Lower lobe of right lung (tissue), 2 donors: ENCODE measurements around the gene CRKL. TPM values are rescaled to one million over a fixed set of nuclear protein-coding genes. Genes with fewer than 3 reads are reported as not detected.
"Not testable (repeated sequence)": the region's sequence is repeated elsewhere in the genome, so short reads cannot be mapped to it uniquely, and the experiment has no call there.

ENCODE experiments used
- ATAC-seq, 2 donors: fragments of 200-7000 bp; cut with Tn5 transposase; one replicate each; pipeline ENCODE4 v1.9.1; 2020 to 2022; ENCODE audit warnings: mild to moderate bottlenecking in 2 of 2, moderate library complexity in 2 of 2
- DNase-seq: peaks from one replicate; pipeline ENCODE4 v3.0.0-alpha.2; 2020
- H3K27ac ChIP-seq: fragments of 200-600 bp; one replicate; pipeline ENCODE4 v1.8.0; 2022
- H3K27me3 ChIP-seq: fragments of 200-600 bp; one replicate; pipeline ENCODE4 v1.8.0; 2022; ENCODE audit warnings: low read depth
- H3K36me3 ChIP-seq: fragments of 200-600 bp; one replicate; pipeline ENCODE4 v1.8.0; 2022; ENCODE audit warnings: mild to moderate bottlenecking
- H3K4me1 ChIP-seq: fragments of 200-600 bp; one replicate; pipeline ENCODE4 v1.8.0; 2022
- H3K4me3 ChIP-seq: fragments of 200-600 bp; one replicate; pipeline ENCODE4 v1.8.0; 2022; ENCODE audit warnings: mild to moderate bottlenecking
- H3K9me3 ChIP-seq: fragments of 200-600 bp; one replicate; pipeline ENCODE4 v1.8.0; 2022
- CTCF ChIP-seq: fragments of 200-600 bp; IDR thresholded peaks from one replicate; pipeline ENCODE4 v1.8.0; 2022; ENCODE audit warnings: antibody characterized with exemption, mild to moderate bottlenecking
- intact Hi-C: fragments of 100-400 bp; cut with DNase I; formaldehyde crosslinking; loops from one replicate; pipeline ENCODE4 v1.11.0; 2022
- total RNA-seq: library from RNA; stranded (reverse); fragmentation: NEBNext Ultra II Directional; extraction: Animal tissue kit (Norgen Biotek cat#: 25700); gene quantifications from one replicate; pipeline ENCODE4 v1.2.1, GENCODE V29; 2021
- donor health status: DM: no; HTN: yes; CAD: no; lungs with severe emphysema.

The CRKL gene
- total RNA-seq, 1 donor from 2014 or later, result 53.5 TPM

- no peak for TF ChIP-seq CTCF
- no peak for ATAC-seq
- no peak for DNase-seq
- intact Hi-C loops, result no loop called here
- Histone ChIP-seq H3K27me3 (no peaks in the 10 kb centered on the region), H3K27ac (no peak overlapping the region), H3K9me3 (no peaks in the 10 kb centered on the region), H3K4me1 (peaks cover 3% of the 10 kb centered on the region), H3K36me3 (peaks cover 40% of the 10 kb centered on the region), H3K4me3 (no peak overlapping the region)
These were observed 26.2 kb upstream of the CRKL start for GRCh38 chr22:20890975-20891374.

GRCh38 chr22:20897737-20898136 lies 19.5 kb upstream of the CRKL start:
- H3K4me1 ChIP-seq, H3K36me3 ChIP-seq, H3K9me3 ChIP-seq, H3K27me3 ChIP-seq, ATAC-seq, DNase-seq, H3K4me3 ChIP-seq, intact Hi-C loops, H3K27ac ChIP-seq: not testable (repeated sequence)

- intact Hi-C loops, result no loop called here
- Histone ChIP-seq H3K36me3 (no peaks in the 10 kb centered on the region), H3K4me1 (peaks cover 8% of the 10 kb centered on the region), H3K27me3 (no peaks in the 10 kb centered on the region), H3K9me3 (no peaks in the 10 kb centered on the region), H3K27ac (no peak overlapping the region), H3K4me3 (no peak overlapping the region)
- TF ChIP-seq CTCF, result no peak
- DNase-seq (no peak), ATAC-seq (no peak)
These were observed 17.3 kb upstream of the CRKL start for GRCh38 chr22:20899827-20900423.

- H3K4me1 ChIP-seq, intact Hi-C loops, DNase-seq, H3K27me3 ChIP-seq, ATAC-seq, H3K27ac ChIP-seq, H3K36me3 ChIP-seq, H3K9me3 ChIP-seq, H3K4me3 ChIP-seq: not testable (repeated sequence)
These were observed 15.8 kb upstream of the CRKL start for GRCh38 chr22:20901093-20902033.

- no peak overlapping the region for H3K4me3 ChIP-seq
- no peak overlapping the region for H3K27ac ChIP-seq
- ATAC-seq (no peak), DNase-seq (no peak)
- H3K9me3 ChIP-seq, result no peaks in the 10 kb centered on the region
- no peaks in the 10 kb centered on the region for H3K27me3 ChIP-seq
- H3K4me1 ChIP-seq, result peaks cover 10% of the 10 kb centered on the region
- no peak for TF ChIP-seq CTCF
- intact Hi-C loops, result no loop called here
- H3K36me3 ChIP-seq, result no peaks in the 10 kb centered on the region
These were observed 14.1 kb upstream of the CRKL start for GRCh38 chr22:20903093-20903492.

- no peak overlapping the region for H3K4me3 ChIP-seq
- no peaks in the 10 kb centered on the region for H3K27me3 ChIP-seq
- peaks cover 10% of the 10 kb centered on the region for H3K4me1 ChIP-seq
- H3K36me3 ChIP-seq, result no peaks in the 10 kb centered on the region
- ATAC-seq (peak; percentile 91 to 96), DNase-seq (no peak)
- no peak for TF ChIP-seq CTCF
- no peaks in the 10 kb centered on the region for H3K9me3 ChIP-seq
- intact Hi-C loops, result no loop called here
- no peak overlapping the region for H3K27ac ChIP-seq
These were observed 12.9 kb upstream of the CRKL start for GRCh38 chr22:20904008-20904979.
